Endothelial cell of umbilical vein (primary cell): Measurements from ENCODE around the gene SIAE. TPM values are rescaled to one million over a fixed set of nuclear protein-coding genes. Genes with fewer than 3 reads are reported as not detected.

Source experiments
- BruUV-seq: library from RNA; stranded (reverse); fragments of 400-500 nt; replicated peaks from 2 replicates; lab custom pipeline; 2021; lab: Mats Ljungman, UMichigan
- CTCF ChIA-PET: fragments of 300-600, 350-600 bp; sonication (Branson Sonifier 250); formaldehyde crosslinking; loops from one replicate; lab custom pipeline; 2021; ENCODE audit warnings: antibody characterized with exemption, inconsistent platforms; lab: Charles Lee
- POLR2A ChIA-PET: fragments of 300-600, 350-600 bp; sonication (Branson Sonifier 250); formaldehyde crosslinking; loops from one replicate; lab custom pipeline; 2021; ENCODE audit warnings: antibody characterized with exemption, inconsistent platforms; lab: Charles Lee
- DNase-seq: peaks from one replicate; pipeline ENCODE4 v3.0.0-alpha.2; 2011; ENCODE audit warnings: low read depth, low spot score
- FAIRE-seq: peaks from 2 replicates; lab custom pipeline; 2011; peaks lifted over from hg19 to GRCh38; lab: Jason Lieb, UNC
- H2AFZ ChIP-seq: 2 replicates; pipeline ENCODE4 v1.6.0; 2012; ENCODE audit warnings: low read depth, low read length, control low read depth, inconsistent platforms
- H3K27ac ChIP-seq: 2 replicates; pipeline ENCODE4 v1.5.1; 2011; ENCODE audit warnings: low read depth, mild to moderate bottlenecking, control low read depth, low read length, moderate library complexity; ENCODE audit not compliant: insufficient read depth
- H3K27me3 ChIP-seq, 2 experiments: 2 replicates each; pipeline versions ENCODE4 v1.6.0 to v1.6.1; 2011; ENCODE audit warnings: low read length in 2 of 2, mixed read lengths in 1 of 2; ENCODE audit not compliant: control insufficient read depth in 2 of 2, insufficient read depth in 2 of 2
- H3K36me3 ChIP-seq, 2 experiments: 2 replicates in 1 of 2; 3 replicates in 1 of 2; pipeline ENCODE4 v1.5.1; 2011; ENCODE audit warnings: low read length in 2 of 2, mild to moderate bottlenecking in 1 of 2, moderate library complexity in 1 of 2; ENCODE audit not compliant: control insufficient read depth in 2 of 2, insufficient read depth in 2 of 2; ENCODE audit errors: extremely low read depth in 1 of 2
- H3K4me1 ChIP-seq: 3 replicates; pipeline ENCODE4 v1.5.1; 2011; ENCODE audit warnings: mild to moderate bottlenecking, low read length; ENCODE audit not compliant: control insufficient read depth, insufficient read depth; ENCODE audit errors: extremely low read depth
- H3K4me2 ChIP-seq: 2 replicates; pipeline ENCODE4 v1.6.1; 2011; ENCODE audit warnings: low read length, control low read depth, mixed read lengths; ENCODE audit not compliant: insufficient read depth
- H3K4me3 ChIP-seq, 3 experiments: fragments of 200-600 bp in 1 of 3; sonication (generic), shearing (Covaris generic) in 1 of 3; replicated peaks in 1 of 3; 2 replicates each; pipeline ENCODE4 v1.5.1; 2011 to 2016; ENCODE audit warnings: control low read depth in 3 of 3, low read length in 3 of 3, mild to moderate bottlenecking in 2 of 3, inconsistent platforms in 1 of 3, low read depth in 1 of 3, moderate library complexity in 1 of 3; ENCODE audit not compliant: insufficient read depth in 1 of 3
- H3K79me2 ChIP-seq: 2 replicates; pipeline ENCODE4 v1.6.0; 2012; ENCODE audit warnings: low read length, inconsistent platforms; ENCODE audit not compliant: control insufficient read depth, insufficient read depth
- H3K9ac ChIP-seq: replicated peaks from 2 replicates; pipeline ENCODE3; 2011; ENCODE audit warnings: low read length, control low read depth; ENCODE audit not compliant: insufficient read depth; ENCODE audit errors: extremely low read depth
- H3K9me1 ChIP-seq: replicated peaks from 3 replicates; pipeline ENCODE4 v1.6.0; 2011; ENCODE audit warnings: mild to moderate bottlenecking, low read length; ENCODE audit not compliant: control insufficient read depth, insufficient read depth; ENCODE audit errors: extremely low read depth
- H3K9me3 ChIP-seq: replicated peaks from 2 replicates; pipeline ENCODE4 v1.5.1; 2012; ENCODE audit warnings: low read length, inconsistent platforms; ENCODE audit not compliant: control insufficient read depth, insufficient read depth
- H4K20me1 ChIP-seq: replicated peaks from 2 replicates; pipeline ENCODE3; 2011; ENCODE audit warnings: mild to moderate bottlenecking, low read length; ENCODE audit not compliant: control insufficient read depth, insufficient read depth; ENCODE audit errors: extremely low read depth
- EZH2 ChIP-seq: IDR thresholded peaks from 2 replicates; pipeline ENCODE4 v1.6.1; 2012; ENCODE audit warnings: borderline replicate concordance, low read depth, mild to moderate bottlenecking, moderate library complexity, low read length, inconsistent platforms; ENCODE audit not compliant: severe bottlenecking
- FOS ChIP-seq: IDR thresholded peaks from 2 replicates; pipeline ENCODE4 v1.6.1; 2011; ENCODE audit warnings: mild to moderate bottlenecking, low read length, moderate library complexity, borderline replicate concordance; ENCODE audit not compliant: insufficient read depth
- GATA2 ChIP-seq: IDR thresholded peaks from 2 replicates; pipeline ENCODE4 v1.7.0; 2011; ENCODE audit warnings: low read depth, mild to moderate bottlenecking, moderate library complexity, mixed read lengths, low read length; ENCODE audit not compliant: insufficient read length, insufficient read depth
- JUN ChIP-seq: IDR thresholded peaks from 2 replicates; pipeline ENCODE4 v1.6.1; 2011; ENCODE audit warnings: borderline replicate concordance, low read depth; ENCODE audit not compliant: insufficient read length, insufficient read depth
- MYC ChIP-seq: IDR thresholded peaks from one replicate; pipeline ENCODE4 v1.6.1; 2011; ENCODE audit warnings: mild to moderate bottlenecking, low read depth, low read length
- POLR2A ChIP-seq: IDR thresholded peaks from 2 replicates; pipeline ENCODE4 v1.6.1; 2012; ENCODE audit warnings: low read depth, mild to moderate bottlenecking, control low read depth, low read length
- POLR2AphosphoS5 ChIP-seq: IDR thresholded peaks from 2 replicates; pipeline ENCODE4 v1.6.1; 2012; ENCODE audit warnings: low read depth, mild to moderate bottlenecking, control low read depth, low read length, moderate library complexity; ENCODE audit not compliant: insufficient read depth
- dilution Hi-C: fragments of 300-500 bp; cut with MboI; formaldehyde crosslinking; loops from one replicate; pipeline ENCODE4 v1.15.0; 2019; ENCODE audit warnings: low sequenced_read_pairs; ENCODE audit not compliant: extremely low pct_ligation_motif_present
- intact Hi-C: fragments of 100-400 bp; cut with micrococcal nuclease; formaldehyde crosslinking; loops from one replicate; pipeline ENCODE4 v1.10.0; 2022
- polyA plus RNA-seq, 4 experiments: library from polyadenylated mRNA; depleted of rRNA in 3 of 4; stranded (reverse) in 3 of 4; unstranded in 1 of 4; fragments of >200 nt; gene quantifications; 2 replicates each; pipeline versions ENCODE4 v1.2.1 to v1.2.3, GENCODE V29; 2011 to 2012; ENCODE audit warnings: missing spikeins in 1 of 4
- total RNA-seq: library from RNA; stranded (reverse); gene quantifications from 2 replicates; pipeline ENCODE4 v1.2.3, GENCODE V29; 2021
- TF ChIP-seq, protein P1 (sequence below): IDR thresholded peaks from 2 replicates; pipeline ENCODE4 v1.6.1; 2011; ENCODE audit not compliant: insufficient read depth, insufficient read length
- TF ChIP-seq, protein P2 (sequence below), 2 donors: IDR thresholded peaks; 1 replicate in 1 of 2; 2 replicates in 1 of 2; pipeline ENCODE4 v1.5.1; 2011; ENCODE audit warnings: low read length in 2 of 2, mild to moderate bottlenecking in 2 of 2, moderate library complexity in 2 of 2, control low read depth in 1 of 2, inconsistent platforms in 1 of 2, low read depth in 1 of 2; ENCODE audit not compliant: insufficient read depth in 1 of 2; ENCODE audit errors: extremely low read depth in 1 of 2

The SIAE gene
- total and polyA plus RNA-seq, 2 donors (not counting 3 experiments of a cell fraction or from before 2014, with no cell fraction given), result 16.9 to 23.9 TPM

DNA sequence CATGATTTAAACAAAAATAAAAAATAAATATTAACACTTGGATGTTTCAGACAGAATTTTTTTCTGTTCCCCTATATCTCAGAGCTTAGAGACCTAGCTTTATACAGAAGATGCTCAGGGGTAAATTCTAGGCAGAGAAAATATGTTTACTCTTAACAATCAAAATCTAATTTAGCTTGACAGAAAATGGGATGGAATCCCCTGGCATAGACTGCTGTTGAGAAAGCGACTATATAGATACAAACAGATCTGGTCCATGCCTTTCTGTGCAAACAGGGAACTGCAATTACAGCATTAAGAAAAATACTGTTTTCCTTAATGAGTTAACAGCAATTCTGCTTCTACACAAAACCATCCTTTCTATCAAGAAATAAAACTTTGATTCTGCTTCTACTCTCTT lies 14.6 kb downstream of the SIAE start:
- no peak for DNase-seq
- H3K79me2 ChIP-seq, result no peaks in the 10 kb centered on the region
- intact Hi-C loops (no loop called here), dilution Hi-C loops (no loop called here)
- no peaks in the 10 kb centered on the region for H3K4me1 ChIP-seq
- no peak overlapping the region for H3K4me2 ChIP-seq
- H2AFZ ChIP-seq, result no peak overlapping the region
- no peak overlapping the region for H3K9ac ChIP-seq
- CTCF ChIA-PET, result interaction anchor here (2.3 to 2.6 kb wide), 2 partner anchors 10 to 15 kb away, joined by 5 to 7 read pairs; no protein-coding TSS in a partner anchor
- BruUV-seq, result no TSS peak
- POLR2A ChIA-PET, result no interaction called here
- FAIRE-seq, result no peak
- H4K20me1 ChIP-seq, result no peaks in the 10 kb centered on the region
- no peaks in the 10 kb centered on the region for H3K9me3 ChIP-seq
- H3K4me3 ChIP-seq, result no peak overlapping the region
- TF ChIP-seq FOS (no peak), POLR2AphosphoS5 (no peak), JUN (no peak), MYC (no peak), EZH2 (no peak), POLR2A (no peak), GATA2 (no peak)
- TF ChIP-seq, protein P1, sequence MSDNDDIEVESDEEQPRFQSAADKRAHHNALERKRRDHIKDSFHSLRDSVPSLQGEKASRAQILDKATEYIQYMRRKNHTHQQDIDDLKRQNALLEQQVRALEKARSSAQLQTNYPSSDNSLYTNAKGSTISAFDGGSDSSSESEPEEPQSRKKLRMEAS, result no peak
- TF ChIP-seq, protein P2, sequence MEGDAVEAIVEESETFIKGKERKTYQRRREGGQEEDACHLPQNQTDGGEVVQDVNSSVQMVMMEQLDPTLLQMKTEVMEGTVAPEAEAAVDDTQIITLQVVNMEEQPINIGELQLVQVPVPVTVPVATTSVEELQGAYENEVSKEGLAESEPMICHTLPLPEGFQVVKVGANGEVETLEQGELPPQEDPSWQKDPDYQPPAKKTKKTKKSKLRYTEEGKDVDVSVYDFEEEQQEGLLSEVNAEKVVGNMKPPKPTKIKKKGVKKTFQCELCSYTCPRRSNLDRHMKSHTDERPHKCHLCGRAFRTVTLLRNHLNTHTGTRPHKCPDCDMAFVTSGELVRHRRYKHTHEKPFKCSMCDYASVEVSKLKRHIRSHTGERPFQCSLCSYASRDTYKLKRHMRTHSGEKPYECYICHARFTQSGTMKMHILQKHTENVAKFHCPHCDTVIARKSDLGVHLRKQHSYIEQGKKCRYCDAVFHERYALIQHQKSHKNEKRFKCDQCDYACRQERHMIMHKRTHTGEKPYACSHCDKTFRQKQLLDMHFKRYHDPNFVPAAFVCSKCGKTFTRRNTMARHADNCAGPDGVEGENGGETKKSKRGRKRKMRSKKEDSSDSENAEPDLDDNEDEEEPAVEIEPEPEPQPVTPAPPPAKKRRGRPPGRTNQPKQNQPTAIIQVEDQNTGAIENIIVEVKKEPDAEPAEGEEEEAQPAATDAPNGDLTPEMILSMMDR (IDR thresholded peaks at IDR 0.05; ENCODE audit: extremely low read depth in 1 of 2, insufficient read depth in 1 of 2, low read depth in 1 of 2, low read length in 2 of 2), result no peak
- H3K9me1 ChIP-seq, result no peaks in the 10 kb centered on the region
- no peaks in the 10 kb centered on the region for H3K27me3 ChIP-seq
- no peak overlapping the region for H3K27ac ChIP-seq
- H3K36me3 ChIP-seq, result no peaks in the 10 kb centered on the region
